Urinary bladder (tissue), 4 donors: ENCODE data around the gene S100A12. TPM values are rescaled to one million over a fixed set of nuclear protein-coding genes. Genes with fewer than 3 reads are reported as not detected.
"Not testable (repeated sequence)": the region's sequence is repeated elsewhere in the genome, so short reads cannot be mapped to it uniquely, and the experiment has no call there.

ENCODE experiments used
- DNase-seq: peaks from one replicate; pipeline ENCODE4 v3.0.0-alpha.2; 2015; ENCODE audit errors: extremely low spot score
- H3K27ac ChIP-seq: one replicate; pipeline ENCODE4 v1.5.1; 2013; ENCODE audit warnings: low read depth, mild to moderate bottlenecking, moderate library complexity
- H3K36me3 ChIP-seq: one replicate; pipeline ENCODE4 v1.6.1; 2013; ENCODE audit warnings: mild to moderate bottlenecking, moderate library complexity; ENCODE audit not compliant: insufficient read depth
- H3K4me1 ChIP-seq: one replicate; pipeline ENCODE4 v1.6.1; 2013; ENCODE audit warnings: mild to moderate bottlenecking, moderate library complexity; ENCODE audit not compliant: insufficient read depth
- H3K4me3 ChIP-seq: one replicate; pipeline ENCODE4 v1.5.1; 2013; ENCODE audit warnings: low read depth, low read length
- WGBS: extraction: QIAGEN DNeasy Blood & Tissue Kit; methylation state at CpG from one replicate; pipeline ENCODE4 v1.1.7; 2013; 5-methylcytosine and 5-hydroxymethylcytosine counted together
- polyA plus RNA-seq: library from polyadenylated mRNA; stranded (reverse); fragments of 200-250 nt; gene quantifications from one replicate; pipeline ENCODE4 v1.2.3, GENCODE V29; 2013
- total RNA-seq: library from RNA; depleted of rRNA; stranded (reverse); fragments of >200 nt; gene quantifications from one replicate; pipeline ENCODE4 v1.2.3, GENCODE V29; 2014
- donor health status: healthy with polysubstance abuse.
- donor health status: healthy.

The S100A12 gene
- total and polyA plus RNA-seq, 2 donors = 4.3 to 5.6 TPM

GRCh38 chr1:153347856-153348255, 27.6 kb downstream of the S100A12 start:
- H3K27ac ChIP-seq = no peak overlapping the region

DNA sequence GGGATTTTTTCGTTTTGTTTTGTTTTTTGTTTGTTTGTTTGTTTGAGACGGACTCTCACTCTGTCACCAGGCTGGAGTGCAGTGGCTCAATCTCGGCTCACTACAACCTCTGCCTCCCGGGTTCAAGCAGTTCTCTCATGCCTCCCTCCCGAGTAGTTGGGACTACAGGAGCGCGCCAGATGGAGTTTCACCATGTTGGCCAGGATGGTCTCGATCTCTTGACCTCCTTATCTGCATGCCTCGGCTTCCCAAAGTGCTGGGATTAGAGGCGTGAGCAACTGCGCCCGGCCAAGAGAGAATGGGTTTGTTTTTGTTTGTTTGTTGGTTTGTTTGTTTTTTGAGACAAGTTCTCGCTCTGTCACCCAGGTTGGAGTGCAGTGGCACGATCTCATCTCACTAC, 28.4 kb downstream of the S100A12 start:
- not testable (repeated sequence) for H3K4me1 ChIP-seq, H3K36me3 ChIP-seq, H3K27ac ChIP-seq, DNase-seq, H3K4me3 ChIP-seq
- WGBS = 69% methylated on average over 14 of the region's 14 CpGs

More at GRCh38 chr1:153347856-153348255, 27.6 kb downstream of the S100A12 start:
- WGBS = 69% methylated on average over 7 of the region's 7 CpGs
- H3K4me3 ChIP-seq = no peak overlapping the region
- no peaks in the 10 kb centered on the region for H3K4me1 ChIP-seq
- no peak for DNase-seq
- H3K36me3 ChIP-seq = no peaks in the 10 kb centered on the region

- WGBS = 70% methylated on average over 6 of the region's 6 CpGs
- Histone ChIP-seq H3K4me3 (no peak overlapping the region), H3K4me1 (peaks cover 2% of the 10 kb centered on the region), H3K27ac (no peak overlapping the region), H3K36me3 (no peaks in the 10 kb centered on the region)
- no peak for DNase-seq
Measured at GRCh38 chr1:153346077-153346723, 29.2 kb downstream of the S100A12 start.

- peaks cover 2% of the 10 kb centered on the region for H3K4me1 ChIP-seq
- H3K4me3 ChIP-seq = no peak overlapping the region
- WGBS = 86% methylated on average over 14 of the region's 14 CpGs
- no peaks in the 10 kb centered on the region for H3K36me3 ChIP-seq
- no peak overlapping the region for H3K27ac ChIP-seq
- DNase-seq = no peak
Measured at GRCh38 chr1:153345187-153346076, 30.0 kb downstream of the S100A12 start.

DNA sequence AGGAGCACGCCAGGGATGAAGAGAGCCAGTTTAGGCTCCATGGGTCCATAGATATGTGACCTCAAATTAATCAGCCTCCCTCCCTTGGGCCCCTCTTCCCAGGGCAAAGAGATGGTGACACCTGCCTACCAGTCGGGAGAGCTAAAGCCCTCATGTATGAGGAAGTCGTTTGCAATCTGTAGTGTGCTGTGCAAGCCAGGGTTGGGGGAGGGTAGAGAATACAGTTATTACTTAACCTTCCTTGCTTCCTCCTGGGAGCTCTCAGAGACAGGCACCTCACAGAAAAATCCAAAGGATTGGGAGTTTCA, 30.7 kb downstream of the S100A12 start:
- Histone ChIP-seq H3K27ac (no peak overlapping the region), H3K4me3 (no peak overlapping the region), H3K36me3 (no peaks in the 10 kb centered on the region), H3K4me1 (peaks cover 2% of the 10 kb centered on the region)
- no peak for DNase-seq
- 49% methylated on average over 3 of the region's 3 CpGs for WGBS

- Histone ChIP-seq H3K36me3 (no peaks in the 10 kb centered on the region), H3K4me3 (no peak overlapping the region), H3K4me1 (peaks cover 2% of the 10 kb centered on the region), H3K27ac (no peak overlapping the region)
- DNase-seq = no peak
- 48% methylated on average over 9 of the region's 9 CpGs for WGBS
Measured at GRCh38 chr1:153343811-153344717, 31.4 kb downstream of the S100A12 start.

DNA sequence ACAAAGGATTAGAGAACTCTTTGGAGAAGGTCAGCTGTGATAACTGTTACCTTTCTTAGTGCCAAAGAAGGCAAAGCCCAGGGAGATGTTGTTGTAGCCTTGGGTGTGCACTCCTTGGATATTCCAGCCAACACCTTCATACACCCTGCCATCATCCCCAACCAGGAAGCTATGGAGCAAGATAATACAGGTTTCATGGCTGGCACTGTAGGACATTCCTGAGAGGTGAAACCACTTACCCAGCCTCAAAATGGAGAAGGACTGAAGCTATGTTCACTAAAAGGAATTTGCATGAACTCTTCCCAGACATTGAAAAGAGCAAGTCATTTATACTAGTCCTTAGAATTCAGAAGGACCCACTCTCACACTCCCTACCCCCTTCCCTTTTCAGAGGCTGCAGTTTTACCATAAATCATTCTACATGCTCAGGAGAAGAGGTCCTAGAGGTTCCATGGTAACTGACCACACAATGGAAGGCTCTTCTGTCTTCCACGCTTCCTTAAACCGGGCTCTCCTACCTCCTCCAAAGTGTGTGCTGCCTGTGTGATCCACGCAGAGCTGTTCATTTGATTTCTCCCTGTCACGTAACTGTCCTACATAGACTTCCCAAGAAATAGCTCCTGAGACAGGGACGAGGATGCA, 32.3 kb downstream of the S100A12 start:
- no peak overlapping the region for H3K4me3 ChIP-seq
- WGBS = 42% methylated on average over 5 of the region's 5 CpGs
- DNase-seq = no peak
- no peak overlapping the region for H3K27ac ChIP-seq
- peaks cover 2% of the 10 kb centered on the region for H3K4me1 ChIP-seq
- no peaks in the 10 kb centered on the region for H3K36me3 ChIP-seq

DNA sequence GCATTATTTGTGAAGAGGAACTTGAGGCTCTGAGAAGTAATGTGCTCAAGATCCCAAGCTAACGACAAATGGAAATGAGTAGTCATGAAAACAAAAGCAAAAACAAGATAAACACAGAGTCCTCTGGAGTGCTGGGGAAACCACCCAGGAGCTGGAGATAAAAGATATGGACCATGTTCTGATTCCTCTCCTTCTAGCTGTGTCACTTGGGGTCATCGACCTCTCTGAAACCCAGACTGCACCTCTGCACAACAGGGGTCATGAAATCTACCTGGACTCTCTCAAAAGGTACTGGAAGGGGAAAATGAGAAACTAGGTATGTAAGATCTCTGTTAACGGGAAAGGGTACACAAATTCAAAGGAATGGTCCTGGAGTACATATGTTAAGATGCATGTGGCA, 33.2 kb downstream of the S100A12 start:
- 74% methylated on average over 3 of the region's 3 CpGs for whole genome bisulfite sequencing

DNA sequence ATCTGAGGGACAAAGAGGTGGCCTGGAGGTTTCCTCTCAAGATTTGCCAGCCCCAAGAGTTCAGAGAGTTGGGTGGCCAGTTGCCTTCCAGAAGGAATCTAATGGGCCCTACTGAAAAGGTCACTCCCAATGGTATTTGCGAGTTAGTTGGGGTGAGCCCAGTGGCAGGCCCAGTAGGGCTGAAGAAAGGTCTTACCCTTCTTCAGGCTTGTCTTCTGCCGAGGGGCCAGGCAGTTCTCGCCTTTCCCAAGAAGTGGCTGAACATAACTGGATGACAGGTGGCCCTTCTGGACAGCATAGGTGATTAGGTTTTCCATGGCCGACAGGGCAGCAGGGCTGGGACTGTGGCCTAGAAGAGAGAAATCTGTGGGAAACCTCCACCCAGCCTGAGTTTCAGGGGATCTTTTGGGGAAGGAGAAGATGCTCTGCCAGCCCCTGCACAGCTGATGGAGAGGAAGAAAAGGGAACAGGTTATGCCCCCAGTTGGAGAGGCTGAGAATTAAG, 33.9 kb downstream of the S100A12 start:
- H3K27ac ChIP-seq = no peak overlapping the region
- no peaks in the 10 kb centered on the region for H3K36me3 ChIP-seq
- no peak overlapping the region for H3K4me3 ChIP-seq
- peaks cover 2% of the 10 kb centered on the region for H3K4me1 ChIP-seq
- 93% methylated on average over 4 of the region's 4 CpGs for WGBS
- DNase-seq = no peak

More for the DNA sequence above, 33.2 kb downstream of the S100A12 start:
- no peak overlapping the region for H3K4me3 ChIP-seq
- H3K27ac ChIP-seq = no peak overlapping the region
- H3K36me3 ChIP-seq = no peaks in the 10 kb centered on the region
- H3K4me1 ChIP-seq = peaks cover 2% of the 10 kb centered on the region
- DNase-seq = no peak

DNA sequence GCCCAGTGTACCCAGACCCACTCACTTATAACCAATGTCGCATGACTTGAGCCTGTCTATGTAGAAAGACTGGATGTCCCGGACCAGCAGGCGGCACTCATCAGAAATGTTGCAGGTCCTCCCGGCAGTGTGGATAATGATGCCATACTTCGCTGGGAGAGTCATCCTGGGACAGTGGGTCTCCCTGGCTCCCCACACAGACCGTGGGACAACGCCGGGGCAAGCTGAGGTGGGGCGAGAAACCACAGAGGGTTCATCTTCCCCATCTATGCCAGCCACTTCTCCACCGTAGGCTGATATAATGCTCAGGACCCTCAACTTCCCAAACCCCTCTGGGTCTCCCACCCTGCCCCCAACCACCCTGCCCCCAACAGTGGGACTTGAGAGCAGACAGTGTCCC, 35.1 kb downstream of the S100A12 start:
- H3K27ac ChIP-seq = no peak overlapping the region
- H3K36me3 ChIP-seq = no peaks in the 10 kb centered on the region
- peaks cover 2% of the 10 kb centered on the region for H3K4me1 ChIP-seq
- 84% methylated on average over 10 of the region's 10 CpGs for WGBS
- no peak for DNase-seq
- H3K4me3 ChIP-seq = no peak overlapping the region

- no peak overlapping the region for H3K4me3 ChIP-seq
- peaks cover 2% of the 10 kb centered on the region for H3K4me1 ChIP-seq
- no peak for DNase-seq
- H3K27ac ChIP-seq = no peak overlapping the region
- 75% methylated on average over 6 of the region's 6 CpGs for WGBS
- H3K36me3 ChIP-seq = no peaks in the 10 kb centered on the region
Measured at GRCh38 chr1:153339802-153340201, 35.6 kb downstream of the S100A12 start.

- Histone ChIP-seq H3K36me3 (no peaks in the 10 kb centered on the region), H3K4me3 (no peak overlapping the region), H3K27ac (no peak overlapping the region), H3K4me1 (peaks cover 2% of the 10 kb centered on the region)
- DNase-seq = no peak
- 71% methylated on average over 8 of the region's 8 CpGs for WGBS
Measured at GRCh38 chr1:153337980-153338853, 37.2 kb downstream of the S100A12 start.
